ENCODE results near the gene NLGN3.

The NLGN3 gene

GRCh38 chrX:71217298-71217697 is 72.7 kb downstream of the NLGN3 start:
- Histone ChIP-seq H3K4me3 (ENCODE audit: low read depth in 1 of 2, low read length in 2 of 2) (no peak overlapping the region), H3K9ac (ENCODE audit: low read length) (no peak overlapping the region)

More at GRCh38 chrX:71217298-71217697, 72.7 kb downstream of the NLGN3 start:
- no peaks in the 10 kb centered on the region for H3K9me3 ChIP-seq (ENCODE audit: low read length)
- no peaks in the 10 kb centered on the region for H3K4me1 ChIP-seq (ENCODE audit: insufficient read depth, low read length)
- H3K27me3 ChIP-seq (ENCODE audit: control insufficient read depth in 1 of 2, insufficient read depth in 2 of 2, low read length in 2 of 2): no peaks in the 10 kb centered on the region
- no peaks in the 10 kb centered on the region for H3K36me3 ChIP-seq (ENCODE audit: insufficient read depth, low read length)
- no peak overlapping the region for H3K27ac ChIP-seq (ENCODE audit: low read depth, low read length)
